GM12878 (cell line): Measurements from ENCODE around the gene SBF1. TPM values are rescaled to one million over a fixed set of nuclear protein-coding genes. Genes with fewer than 3 reads are reported as not detected.

ENCODE experiments used
- ATAC-seq: fragments of 200-7000 bp; cut with Tn5 transposase; 3 replicates; pipeline ENCODE4 v1.9.1; 2020; ENCODE audit warnings: mild to moderate bottlenecking, moderate library complexity
- BruUV-seq: library from RNA; stranded (reverse); fragments of 400-500 nt; replicated peaks from 2 replicates; lab custom pipeline; 2021; lab: Mats Ljungman, UMichigan
- CTCF ChIA-PET: fragments of 300-600 bp; sonication (Branson Sonifier 250); formaldehyde crosslinking; extraction: SDS; loops from one replicate; lab custom pipeline; 2021; ENCODE audit warnings: inconsistent platforms; lab: Yijun Ruan, JAX
- POLR2A ChIA-PET: fragments of 350-600 bp; formaldehyde crosslinking; extraction: SDS; loops from one replicate; lab custom pipeline; 2021; ENCODE audit warnings: inconsistent platforms; lab: Charles Lee
- RAD21 ChIA-PET: fragments of 300-600 bp; sonication (Branson Sonifier 250); formaldehyde crosslinking; loops from one replicate; lab custom pipeline; 2023; ENCODE audit warnings: antibody characterized with exemption; ENCODE audit not compliant: unreplicated experiment; lab: Charles Lee
- SMC1A ChIA-PET: fragments of 300-600 bp; sonication (Branson Sonifier 250); formaldehyde crosslinking; loops from one replicate; lab custom pipeline; 2023; ENCODE audit not compliant: unreplicated experiment, uncharacterized antibody; lab: Charles Lee
- DNase-seq: peaks from one replicate; pipeline ENCODE4 v3.0.0-alpha.2; 2011; ENCODE audit warnings: low read depth, low spot score
- FAIRE-seq: peaks from 3 replicates; lab custom pipeline; 2011; peaks lifted over from hg19 to GRCh38; lab: Jason Lieb, UNC
- H2AFZ ChIP-seq: 2 replicates; pipeline ENCODE4 v1.6.0; 2011; ENCODE audit warnings: low read depth, low read length, control low read depth; ENCODE audit not compliant: control insufficient read depth
- H3K27ac ChIP-seq: 2 replicates; pipeline ENCODE4 v1.5.1; 2011; ENCODE audit warnings: control low read depth; ENCODE audit not compliant: control insufficient read depth, insufficient read depth
- H3K27me3 ChIP-seq, 2 experiments: replicated peaks in 1 of 2; 2 replicates each; pipeline versions ENCODE4 v1.6.0 to v1.6.1; 2011; ENCODE audit warnings: low read length in 1 of 2; ENCODE audit not compliant: control insufficient read depth in 2 of 2, insufficient read depth in 2 of 2
- H3K36me3 ChIP-seq, 2 experiments: 2 replicates each; pipeline ENCODE4 v1.5.1; 2011; ENCODE audit warnings: low read length in 1 of 2; ENCODE audit not compliant: control insufficient read depth in 2 of 2, insufficient read depth in 2 of 2
- H3K4me1 ChIP-seq: 2 replicates; pipeline ENCODE4 v1.6.1; 2011; ENCODE audit warnings: mild to moderate bottlenecking, low read length, moderate library complexity, mixed read lengths; ENCODE audit not compliant: control insufficient read depth, insufficient read depth
- H3K4me2 ChIP-seq: 2 replicates; pipeline ENCODE4 v1.6.0; 2011; ENCODE audit warnings: control low read depth; ENCODE audit not compliant: control insufficient read depth, insufficient read depth
- H3K4me3 ChIP-seq: fragments of 200-600 bp; sonication (generic); 2 replicates; pipeline ENCODE4 v1.5.1; 2016
- H3K79me2 ChIP-seq: 2 replicates; pipeline ENCODE4 v1.6.0; 2011; ENCODE audit warnings: low read length; ENCODE audit not compliant: control insufficient read depth, insufficient read depth
- H3K9ac ChIP-seq: 2 replicates; pipeline ENCODE4 v1.8.0; 2011; ENCODE audit warnings: low read length, control low read depth, mixed read lengths; ENCODE audit not compliant: control insufficient read depth, insufficient read depth
- H3K9me3 ChIP-seq: replicated peaks from 3 replicates; pipeline ENCODE4 v1.5.1; 2011; ENCODE audit warnings: mild to moderate bottlenecking, low read length; ENCODE audit not compliant: control insufficient read depth, insufficient read depth
- H4K20me1 ChIP-seq: 2 replicates; pipeline ENCODE4 v1.6.0; 2011; ENCODE audit not compliant: control insufficient read depth, insufficient read depth
- BCL11A ChIP-seq: IDR thresholded peaks from 2 replicates; pipeline ENCODE4 v1.6.1; 2011; ENCODE audit warnings: low read depth, low read length
- CTCF ChIP-seq, 3 experiments: IDR thresholded peaks in 2 of 3; conservative IDR thresholded peaks in 1 of 3; 2 replicates each; pipeline ENCODE4 v1.5.1; 2011; ENCODE audit warnings: low read depth in 3 of 3, low read length in 3 of 3, mild to moderate bottlenecking in 3 of 3, control low read depth in 2 of 3, moderate library complexity in 2 of 3, inconsistent platforms in 1 of 3, mixed read lengths in 1 of 3; ENCODE audit not compliant: control insufficient read depth in 2 of 3, insufficient read depth in 1 of 3; ENCODE audit errors: extremely low read depth in 1 of 3
- WGBS: methylation state at CpG from one replicate; pipeline ENCODE4 v1.1.6; 2016; ENCODE audit warnings: low lambda C conversion rate; ENCODE audit not compliant: insufficient replicate concordance, insufficient coverage; ENCODE audit errors: missing lambda C conversion rate; 5-methylcytosine and 5-hydroxymethylcytosine counted together
- in situ Hi-C: fragments of 300-500 bp; cut with MboI; formaldehyde crosslinking; loops from 9 replicates; pipeline ENCODE4 v1.14.3; 2018; ENCODE audit warnings: mixed read lengths
- intact Hi-C: fragments of 100-400 bp; cut with micrococcal nuclease; formaldehyde crosslinking; loops from one replicate; pipeline ENCODE4 v1.14.2; 2022; ENCODE audit not compliant: unreplicated experiment
- polyA plus RNA-seq, 11 experiments: library from polyadenylated mRNA; depleted of rRNA in 4 of 11; unstranded in 6 of 11; stranded (reverse) in 5 of 11; fragments of >200 nt; fragmentation: Nextera tagmentation in 4 of 11; fragmentation: Illumina TruSeq in 1 of 11; extraction: Ambion mirVana in 4 of 11; extraction: Trizol in 1 of 11; gene quantifications; 1 replicate in 1 of 11; 2 replicates in 10 of 11; pipeline versions ENCODE4 v1.2.1 to v1.2.3, GENCODE V29; 2011 to 2016; ENCODE audit warnings: inconsistent platforms in 2 of 11, missing spikeins in 2 of 11, low read depth in 1 of 11
- total RNA-seq, 4 experiments: library from RNA; depleted of rRNA in 3 of 4; stranded (reverse); fragments of >200 nt in 3 of 4; fragmentation: Illumina TruSeq in 1 of 4; extraction: Trizol in 1 of 4; gene quantifications; 2 replicates each; pipeline versions ENCODE4 v1.2.1 to v1.2.3, GENCODE V29; 2013 to 2021

Gene SBF1
- total and polyA plus RNA-seq, 10 of the 15 experiments (the other 5 are each of a cell fraction or from before 2014, with no cell fraction given): 0.23 to 95.0 (median 17.8) TPM

DNA sequence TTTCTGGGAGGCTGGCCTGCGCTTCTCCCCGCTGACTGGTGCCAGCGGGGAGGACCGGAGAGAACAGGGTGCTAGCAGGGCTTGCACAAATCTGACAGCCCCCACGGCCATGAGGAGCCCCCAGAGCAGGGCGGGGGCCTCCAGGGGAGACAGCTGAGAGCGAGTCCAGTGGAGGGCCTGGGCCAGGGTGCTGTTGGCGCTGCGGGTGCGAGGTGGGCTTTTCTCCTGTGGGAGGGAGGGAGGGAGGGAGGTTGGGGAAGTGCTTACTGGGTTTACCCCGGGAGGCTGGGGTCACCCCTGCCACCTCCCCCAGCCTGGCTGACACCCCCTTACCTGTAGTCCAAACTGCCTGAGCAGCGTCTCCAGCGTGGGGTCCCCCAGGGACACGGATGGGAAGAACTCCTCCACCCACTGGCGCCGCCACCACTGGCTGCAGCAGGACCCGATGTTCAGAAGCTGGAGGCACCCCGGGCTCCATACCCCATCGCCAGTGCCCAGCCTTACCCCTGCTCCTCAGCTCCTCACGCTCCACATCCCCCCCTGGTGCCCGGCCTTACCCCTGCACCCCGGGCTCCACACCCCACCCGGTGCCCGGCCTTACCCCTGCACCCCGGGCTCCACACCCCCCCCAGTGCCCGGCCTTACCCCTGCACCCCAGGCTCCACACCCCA, 28.8 kb upstream of the SBF1 start:
- in situ Hi-C loops: no loop called here
- Histone ChIP-seq H3K27me3 (no peaks in the 10 kb centered on the region), H3K36me3 (peaks cover 4 to 8% of the 10 kb centered on the region in 2 experiments; a peak in 3 of 4 replicates), H4K20me1 (no peaks in the 10 kb centered on the region), H2AFZ (no peak overlapping the region), H3K4me3 (no peak overlapping the region), H3K4me1 (peaks cover 4% of the 10 kb centered on the region), H3K79me2 (peaks cover 17% of the 10 kb centered on the region), H3K9me3 (no peaks in the 10 kb centered on the region), H3K9ac (no peak overlapping the region), H3K27ac (no peak overlapping the region), H3K4me2 (no peak overlapping the region)
- TF ChIP-seq CTCF (IDR thresholded peaks at IDR 0.05 in 2 of 3, conservative IDR thresholded peaks at IDR 0.05 in 1 of 3; ENCODE audit: control insufficient read depth in 2 of 3, extremely low read depth in 1 of 3, insufficient read depth in 1 of 3, low read depth in 3 of 3, low read length in 3 of 3): peak in 1 of 3 experiments; percentile 14; a peak in 1 of 6 replicates
- no peak for TF ChIP-seq BCL11A
- ChIA-PET POLR2A (no interaction called here), CTCF (interaction anchor here (0.5 kb wide), 1 partner anchor 52 kb away, joined by 3 read pairs; no protein-coding TSS in a partner anchor), SMC1A (no interaction called here), RAD21 (no interaction called here)
- DNase-seq: no peak
- ATAC-seq: no peak
- 95% methylated on average over 16 of the region's 26 CpGs for WGBS
- BruUV-seq: no TSS peak
- intact Hi-C loops: no loop called here
- no peak for FAIRE-seq
